GM23338 (cell line): ENCODE results near the gene UBFD1. TPM values are rescaled to one million over a fixed set of nuclear protein-coding genes. Genes with fewer than 3 reads are reported as not detected.

Source experiments
- ATAC-seq: fragments of 200-7000 bp; cut with Tn5 transposase; 3 replicates; pipeline ENCODE4 v1.9.1; 2020
- DNase-seq: peaks from one replicate; pipeline ENCODE4 v3.0.0-alpha.2; 2015; ENCODE audit warnings: low spot score
- H2AFZ ChIP-seq: fragments of 200-600 bp; sonication (generic); 2 replicates; pipeline ENCODE4 v1.8.0; 2016; ENCODE audit warnings: antibody characterized with exemption, mild to moderate bottlenecking, moderate library complexity
- H3F3A ChIP-seq: fragments of 200-600 bp; sonication (generic); replicated peaks from 2 replicates; pipeline ENCODE4 v1.8.0; 2017; ENCODE audit warnings: antibody characterized with exemption, mixed run types, low read depth
- H3K27ac ChIP-seq: fragments of 200-600 bp; sonication (generic); 2 replicates; pipeline ENCODE4 v1.6.1; 2016; ENCODE audit warnings: low read depth
- H3K27me3 ChIP-seq: fragments of 200-600 bp; sonication (generic); 2 replicates; pipeline ENCODE4 v1.8.0; 2016; ENCODE audit warnings: mild to moderate bottlenecking, mixed run types, moderate library complexity; ENCODE audit not compliant: insufficient read depth
- H3K36me3 ChIP-seq: fragments of 200-600 bp; sonication (generic); 2 replicates; pipeline ENCODE4 v1.8.0; 2016; ENCODE audit warnings: mild to moderate bottlenecking; ENCODE audit not compliant: insufficient read depth
- H3K4me1 ChIP-seq: fragments of 200-600 bp; sonication (generic); 2 replicates; pipeline ENCODE4 v1.8.0; 2016; ENCODE audit warnings: mild to moderate bottlenecking, moderate library complexity; ENCODE audit not compliant: insufficient read depth
- H3K4me2 ChIP-seq: fragments of 200-600 bp; sonication (generic); 2 replicates; pipeline ENCODE4 v1.7.1; 2017; ENCODE audit warnings: mixed run types
- H3K4me3 ChIP-seq: fragments of 200-600 bp; sonication (generic); 2 replicates; pipeline ENCODE4 v1.6.1; 2016; ENCODE audit warnings: mixed run types
- H3K79me2 ChIP-seq: fragments of 200-600 bp; sonication (generic); replicated peaks from 2 replicates; pipeline ENCODE4 v1.8.0; 2017; ENCODE audit warnings: mild to moderate bottlenecking; ENCODE audit not compliant: insufficient read depth
- H3K9me2 ChIP-seq: fragments of 200-600 bp; sonication (generic); 2 replicates; pipeline ENCODE4 v1.8.0; 2017; ENCODE audit not compliant: insufficient read depth
- H4K20me1 ChIP-seq: fragments of 200-600 bp; sonication (generic); replicated peaks from 2 replicates; pipeline ENCODE4 v1.8.0; 2017; ENCODE audit warnings: mild to moderate bottlenecking; ENCODE audit not compliant: insufficient read depth
- H3K27ac Mint-ChIP-seq: 2 replicates; pipeline ENCODE4 v1.8.0; 2020; ENCODE audit warnings: inconsistent platforms, mild to moderate bottlenecking, moderate library complexity, mixed read lengths
- H3K27me3 Mint-ChIP-seq: 3 replicates; pipeline ENCODE4 v1.8.0; 2022; ENCODE audit warnings: low read depth, mild to moderate bottlenecking, moderate library complexity, mixed read lengths, inconsistent platforms; ENCODE audit not compliant: insufficient read depth, poor library complexity
- H3K36me3 Mint-ChIP-seq: 3 replicates; pipeline ENCODE4 v1.8.0; 2021; ENCODE audit warnings: low read depth, mild to moderate bottlenecking, inconsistent platforms, moderate library complexity, mixed read lengths
- H3K4me1 Mint-ChIP-seq: 3 replicates; pipeline ENCODE4 v1.8.0; 2020; ENCODE audit warnings: mild to moderate bottlenecking, inconsistent platforms, mixed read lengths
- H3K4me3 Mint-ChIP-seq: 3 replicates; pipeline ENCODE4 v1.8.0; 2021; ENCODE audit warnings: moderate library complexity, mild to moderate bottlenecking, inconsistent platforms, mixed read lengths
- H3K9me3 Mint-ChIP-seq: 3 replicates; pipeline ENCODE4 v1.8.0; 2020; ENCODE audit warnings: moderate library complexity, mild to moderate bottlenecking, inconsistent platforms, mixed read lengths
- CTCF ChIP-seq, 2 experiments: fragments of 200-600 bp in 1 of 2; sonication (generic) in 1 of 2; conservative IDR thresholded peaks; 2 replicates each; pipeline versions ENCODE4 v1.5.1 to v1.6.1; 2016 to 2017; ENCODE audit warnings: antibody characterized with exemption in 2 of 2, low read depth in 2 of 2, mild to moderate bottlenecking in 2 of 2, moderate library complexity in 1 of 2
- ETS1 ChIP-seq: IDR thresholded peaks from 2 replicates; pipeline ENCODE4 v1.6.1; 2016; ENCODE audit warnings: antibody characterized with exemption
- EZH2 ChIP-seq: fragments of 200-600 bp; sonication (generic); IDR thresholded peaks from one replicate; pipeline ENCODE4 v1.8.0; 2017; ENCODE audit warnings: antibody characterized with exemption, mild to moderate bottlenecking, low read depth; ENCODE audit not compliant: unreplicated experiment
- EZH2phosphoT487 ChIP-seq: fragments of 200-600 bp; sonication (generic); IDR thresholded peaks from one replicate; pipeline ENCODE4 v1.8.1; 2018; ENCODE audit warnings: antibody characterized with exemption; ENCODE audit not compliant: unreplicated experiment
- NANOG ChIP-seq: IDR thresholded peaks from 2 replicates; pipeline ENCODE4 v1.6.1; 2016; ENCODE audit warnings: antibody characterized with exemption, borderline replicate concordance
- POLR2AphosphoS5 ChIP-seq: IDR thresholded peaks from 2 replicates; pipeline ENCODE4 v1.6.1; 2016; ENCODE audit warnings: antibody characterized with exemption, low read depth
- polyA plus RNA-seq: library from polyadenylated mRNA; unstranded; fragments of >200 nt; fragmentation: Nextera tagmentation; extraction: Ambion mirVana; gene quantifications from 2 replicates; pipeline ENCODE4 v1.2.1, GENCODE V29; 2016
- total RNA-seq: library from RNA; depleted of rRNA; stranded (reverse); fragments of >200 nt; shearing (Covaris generic); gene quantifications from 2 replicates; pipeline ENCODE4 v1.2.3, GENCODE V29; 2014

The UBFD1 gene
- total and polyA plus RNA-seq, 2 experiments from 2014 or later: 28.5 to 249 TPM

GRCh38 chr16:23594186-23594585 is 36.7 kb downstream of the UBFD1 start:
- no peaks in the 10 kb centered on the region for H3K27me3 ChIP-seq
- H3K4me3 ChIP-seq: 0 out of 2 replicates have a peak overlapping the region, but pooled peaks have one; percentile 28
- no peak overlapping the region for H2AFZ ChIP-seq
- Mint-ChIP-seq H3K27ac (no peak overlapping the region), H3K27me3 (peaks cover 7% of the 10 kb centered on the region), H3K36me3 (peaks cover 36% of the 10 kb centered on the region), H3K9me3 (no peaks in the 10 kb centered on the region), H3K4me1 (peaks cover 5% of the 10 kb centered on the region; the same call in 2 of the 3 replicates), H3K4me3 (0 out of 3 replicates have a peak overlapping the region, but pooled peaks have one; percentile 4)
- TF ChIP-seq NANOG: no peak
- TF ChIP-seq ETS1: no peak
- H3K36me3 ChIP-seq: peaks cover 14% of the 10 kb centered on the region
- H4K20me1 ChIP-seq: peaks cover 16% of the 10 kb centered on the region
- no peak for ATAC-seq
- no peak for DNase-seq
- H3K79me2 ChIP-seq: peaks cover 69% of the 10 kb centered on the region
- H3K9me2 ChIP-seq: no peaks in the 10 kb centered on the region
- no peak overlapping the region for H3K27ac ChIP-seq
- H3K4me2 ChIP-seq: no peak overlapping the region
- peaks cover 18% of the 10 kb centered on the region for H3K4me1 ChIP-seq
- peaks cover 12% of the 10 kb centered on the region for H3F3A ChIP-seq

GRCh38 chr16:23595246-23595950 is 37.9 kb downstream of the UBFD1 start:
- Histone ChIP-seq H3F3A (peaks cover 15% of the 10 kb centered on the region), H3K4me2 (peak overlapping the region; percentile 94), H3K27me3 (no peaks in the 10 kb centered on the region), H4K20me1 (peaks cover 13% of the 10 kb centered on the region), H3K9me2 (no peaks in the 10 kb centered on the region), H3K36me3 (peaks cover 6% of the 10 kb centered on the region), H3K79me2 (peaks cover 57% of the 10 kb centered on the region), H2AFZ (peak overlapping the region; percentile 69; the same call in 1 of the 2 replicates), H3K4me3 (peak overlapping the region; percentile 99), H3K27ac (peak overlapping the region; percentile 88), H3K4me1 (peaks cover 24% of the 10 kb centered on the region)
- DNase-seq (peak; percentile 36), ATAC-seq (peak; percentile 7)
- Mint-ChIP-seq H3K27me3 (peaks cover 7% of the 10 kb centered on the region), H3K27ac (peak overlapping the region; percentile 72), H3K36me3 (peaks cover 26% of the 10 kb centered on the region), H3K9me3 (no peaks in the 10 kb centered on the region), H3K4me1 (peaks cover 9% of the 10 kb centered on the region), H3K4me3 (peak overlapping the region; percentile 91)
- no peak for TF ChIP-seq EZH2
- no peak for TF ChIP-seq CTCF (conservative IDR thresholded peaks at IDR 0.05; ENCODE audit: low read depth in 2 of 2)
- no peak for TF ChIP-seq EZH2phosphoT487
- no peak for TF ChIP-seq POLR2AphosphoS5
